ENCODE measurements around the gene NOTUM. TPM values are rescaled to one million over a fixed set of nuclear protein-coding genes. Genes with fewer than 3 reads are reported as not detected.

Gene NOTUM
- total and polyA plus RNA-seq, 4 donors: 0.71 to 7.6 (median 2.2) TPM

DNA sequence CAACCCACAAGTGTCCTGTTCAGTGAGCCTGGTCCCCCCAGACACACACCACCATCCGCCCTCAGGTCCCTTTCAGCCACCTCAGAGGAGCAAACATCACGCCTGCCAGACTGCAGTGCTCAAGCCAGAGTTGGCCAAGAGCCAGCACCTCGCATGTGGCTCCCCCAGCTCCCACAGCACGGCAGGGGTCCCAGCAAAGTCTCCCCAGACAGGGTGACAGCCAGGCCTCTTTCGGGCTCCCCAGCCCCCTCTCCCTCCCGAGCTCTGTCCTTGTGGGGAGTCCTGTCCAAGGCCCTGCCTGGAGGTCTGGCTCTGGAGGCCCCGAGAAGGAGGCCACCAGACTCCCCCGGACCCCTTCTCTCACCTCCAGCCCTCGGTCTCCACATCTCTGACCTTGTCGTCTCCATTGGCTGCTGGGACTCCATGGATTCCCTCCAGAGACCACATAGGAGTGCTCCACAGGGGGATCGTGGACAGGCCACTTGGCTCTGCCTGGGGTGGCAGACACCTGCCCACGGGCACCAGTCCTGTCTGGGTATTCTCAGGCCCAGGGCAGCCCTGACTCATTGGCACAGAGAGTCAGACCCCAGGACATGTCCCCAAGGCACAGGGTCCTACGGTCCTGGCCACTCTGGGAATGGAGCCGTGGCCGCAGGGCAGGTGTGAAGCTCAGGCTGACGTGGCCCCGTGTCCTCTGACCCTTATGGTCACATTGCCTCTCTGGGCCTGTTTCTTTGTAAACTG, 12.2 kb downstream of the NOTUM start:
- Histone ChIP-seq H3K4me3 (no peak overlapping the region), H3K9me3 (ENCODE audit: control insufficient read depth in 4 of 4, insufficient read depth in 3 of 4, low read length in 3 of 4) (no peaks in the 10 kb centered on the region), H3K4me1 (ENCODE audit: control insufficient read depth in 5 of 5, insufficient read depth in 5 of 5, low read length in 5 of 5) (peaks cover 0 to 2% (median 0%) of the 10 kb centered on the region in 5 donors), H3K36me3 (ENCODE audit: control insufficient read depth in 4 of 4, insufficient read depth in 4 of 4, low read length in 4 of 4) (no peaks in the 10 kb centered on the region), H3K9ac (ENCODE audit: insufficient read depth in 1 of 2, low read length in 2 of 2) (no peak overlapping the region), H3K27ac (ENCODE audit: low read depth in 1 of 2, low read length in 1 of 2) (no peak overlapping the region), H3K27me3 (ENCODE audit: control insufficient read depth in 3 of 3, insufficient read depth in 3 of 3, low read length in 2 of 3) (peaks cover 0 to 4% (median 0%) of the 10 kb centered on the region in 3 donors)
- TF ChIP-seq, protein P1, sequence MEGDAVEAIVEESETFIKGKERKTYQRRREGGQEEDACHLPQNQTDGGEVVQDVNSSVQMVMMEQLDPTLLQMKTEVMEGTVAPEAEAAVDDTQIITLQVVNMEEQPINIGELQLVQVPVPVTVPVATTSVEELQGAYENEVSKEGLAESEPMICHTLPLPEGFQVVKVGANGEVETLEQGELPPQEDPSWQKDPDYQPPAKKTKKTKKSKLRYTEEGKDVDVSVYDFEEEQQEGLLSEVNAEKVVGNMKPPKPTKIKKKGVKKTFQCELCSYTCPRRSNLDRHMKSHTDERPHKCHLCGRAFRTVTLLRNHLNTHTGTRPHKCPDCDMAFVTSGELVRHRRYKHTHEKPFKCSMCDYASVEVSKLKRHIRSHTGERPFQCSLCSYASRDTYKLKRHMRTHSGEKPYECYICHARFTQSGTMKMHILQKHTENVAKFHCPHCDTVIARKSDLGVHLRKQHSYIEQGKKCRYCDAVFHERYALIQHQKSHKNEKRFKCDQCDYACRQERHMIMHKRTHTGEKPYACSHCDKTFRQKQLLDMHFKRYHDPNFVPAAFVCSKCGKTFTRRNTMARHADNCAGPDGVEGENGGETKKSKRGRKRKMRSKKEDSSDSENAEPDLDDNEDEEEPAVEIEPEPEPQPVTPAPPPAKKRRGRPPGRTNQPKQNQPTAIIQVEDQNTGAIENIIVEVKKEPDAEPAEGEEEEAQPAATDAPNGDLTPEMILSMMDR (IDR thresholded peaks at IDR 0.05; ENCODE audit: control extremely low read depth, extremely low read depth): no peak
- WGBS, 2 donors: 82 to 88% methylated on average over 17 of the region's 17 CpGs
- ATAC-seq (ENCODE audit: insufficient read depth, low FRiP score) (no peak), DNase-seq (no peak)

DNA sequence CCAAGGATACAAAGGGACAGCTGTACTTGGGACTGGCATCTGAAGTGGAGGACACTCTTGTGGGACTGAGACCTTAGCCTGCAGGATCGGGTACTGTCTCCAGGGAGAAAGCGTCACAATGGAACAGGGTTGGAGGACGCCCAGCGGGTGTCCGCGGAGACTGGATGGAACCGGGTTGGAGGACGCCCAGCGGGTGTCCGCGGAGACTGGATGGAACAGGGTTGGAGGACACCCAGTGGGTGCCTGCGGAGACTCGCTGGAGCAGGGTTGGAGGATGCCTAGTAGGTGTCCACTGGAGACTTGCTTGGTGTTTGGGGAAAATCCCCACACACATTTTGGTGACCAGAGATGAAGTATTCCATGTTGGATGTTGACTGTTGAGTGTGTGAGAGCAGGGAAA, 13.8 kb downstream of the NOTUM start, which contains the start of gene MYADML2:
Gene MYADML2 (minus strand): TSS at position 45 of the 400 bp plus-strand sequence. CDS start 5,492 bp downstream, outside the sequence.
- 88 to 93% methylated on average over 13 of the region's 13 CpGs for WGBS, 2 donors
- TF ChIP-seq, protein P1 (IDR thresholded peaks at IDR 0.05; ENCODE audit: control extremely low read depth, extremely low read depth): no peak
- no peak for DNase-seq

DNA sequence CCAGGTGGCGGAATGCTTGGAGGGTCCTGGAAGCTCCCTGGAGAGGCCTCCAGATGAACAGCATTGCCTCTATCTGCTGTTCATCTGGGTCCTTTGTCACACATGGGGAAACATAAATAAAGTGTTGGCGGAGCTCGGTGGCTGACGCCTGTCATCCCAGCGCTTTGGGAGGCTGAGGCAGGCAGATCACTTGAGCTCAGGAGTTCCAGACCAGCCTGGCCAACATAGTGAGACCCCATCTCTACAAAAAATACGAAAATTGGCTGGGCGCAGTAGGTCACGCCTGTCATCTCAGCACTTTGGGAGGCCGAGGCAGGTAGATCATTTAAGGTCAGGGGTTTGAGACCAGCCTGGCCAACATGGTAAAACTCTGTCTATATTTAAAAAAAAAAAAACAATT, 16.1 kb downstream of the NOTUM start:
- Histone ChIP-seq H3K4me3 (no peak overlapping the region), H3K9me3 (ENCODE audit: control insufficient read depth in 4 of 4, insufficient read depth in 3 of 4, low read length in 3 of 4) (no peaks in the 10 kb centered on the region), H3K4me1 (ENCODE audit: control insufficient read depth in 5 of 5, insufficient read depth in 5 of 5, low read length in 5 of 5) (peaks cover 0 to 2% (median 0%) of the 10 kb centered on the region in 5 donors), H3K9ac (ENCODE audit: insufficient read depth in 1 of 2, low read length in 2 of 2) (no peak overlapping the region), H3K36me3 (ENCODE audit: control insufficient read depth in 4 of 4, insufficient read depth in 4 of 4, low read length in 4 of 4) (no peaks in the 10 kb centered on the region), H3K27me3 (ENCODE audit: control insufficient read depth in 3 of 3, insufficient read depth in 3 of 3, low read length in 2 of 3) (peaks cover 0 to 6% (median 3%) of the 10 kb centered on the region in 3 donors), H3K27ac (ENCODE audit: low read depth in 1 of 2, low read length in 1 of 2) (no peak overlapping the region)
- no peak for ATAC-seq (ENCODE audit: insufficient read depth, low FRiP score)
- TF ChIP-seq, protein P1 (IDR thresholded peaks at IDR 0.05; ENCODE audit: control extremely low read depth, extremely low read depth): no peak
- 84 to 85% methylated on average over 9 of the region's 9 CpGs for WGBS, 2 donors
- DNase-seq: no peak

More for the DNA sequence above, 13.8 kb downstream of the NOTUM start, which contains the start of gene MYADML2:
- H3K4me1 ChIP-seq (ENCODE audit: control insufficient read depth in 5 of 5, insufficient read depth in 5 of 5, low read length in 5 of 5): no peaks in the 10 kb centered on the region
- H3K27me3 ChIP-seq (ENCODE audit: control insufficient read depth in 3 of 3, insufficient read depth in 3 of 3, low read length in 2 of 3): peaks cover 0 to 4% (median 0%) of the 10 kb centered on the region in 3 donors
- no peak for ATAC-seq (ENCODE audit: insufficient read depth, low FRiP score)
- H3K27ac ChIP-seq (ENCODE audit: low read depth in 1 of 2, low read length in 1 of 2): no peak within 1 kb of the TSS
- H3K9me3 ChIP-seq (ENCODE audit: control insufficient read depth in 4 of 4, insufficient read depth in 3 of 4, low read length in 3 of 4): no peaks in the 10 kb centered on the region
- no peaks in the 10 kb centered on the region for H3K36me3 ChIP-seq (ENCODE audit: control insufficient read depth in 4 of 4, insufficient read depth in 4 of 4, low read length in 4 of 4)
- no peak within 1 kb of the TSS for H3K9ac ChIP-seq (ENCODE audit: insufficient read depth in 1 of 2, low read length in 2 of 2)
- H3K4me3 ChIP-seq: no peak within 1 kb of the TSS

Data from lung (tissue), 12 donors.